Right ventricle myocardium inferior (tissue), 1 donor: ENCODE data around the gene MYRIP. TPM values are rescaled to one million over a fixed set of nuclear protein-coding genes. Genes with fewer than 3 reads are reported as not detected.

Source experiments
- ATAC-seq: fragments of 200-7000 bp; cut with Tn5 transposase; one replicate; pipeline ENCODE4 v1.9.1; 2020; ENCODE audit warnings: mild to moderate bottlenecking, moderate library complexity
- DNase-seq: peaks from one replicate; pipeline ENCODE4 v3.0.0; 2021; ENCODE audit errors: missing footprints
- intact Hi-C: fragments of 100-400 bp; cut with DNase I; formaldehyde crosslinking; loops from one replicate; pipeline ENCODE4 v1.11.0; 2022
- total RNA-seq: library from RNA; stranded (reverse); fragmentation: NEBNext Ultra II Directional; extraction: Animal tissue kit (Norgen Biotek cat#: 25700); gene quantifications from one replicate; pipeline ENCODE4 v1.2.1, GENCODE V29; 2021
- donor health status: DM: no; HTN: yes; CAD: no; lungs with severe emphysema.

Gene MYRIP
- total RNA-seq, 1 donor from 2014 or later, result 2.1 TPM

- no peak for ATAC-seq
- intact Hi-C loops, result no loop called here
- no peak for DNase-seq
Measured at GRCh38 chr3:40228792-40229350, 419.5 kb downstream of the MYRIP start.

GRCh38 chr3:40229386-40229785 is 420.0 kb downstream of the MYRIP start:
- ATAC-seq (no peak), DNase-seq (no peak)
- intact Hi-C loops, result no loop called here

- no peak for ATAC-seq
- no peak for DNase-seq
- intact Hi-C loops, result no loop called here
Measured at GRCh38 chr3:40229963-40230362, 420.6 kb downstream of the MYRIP start.

- intact Hi-C loops, result no loop called here
- no peak for ATAC-seq
- DNase-seq, result no peak
Measured at GRCh38 chr3:40230382-40230781, 421.0 kb downstream of the MYRIP start.

- DNase-seq (no peak), ATAC-seq (no peak)
- intact Hi-C loops, result no loop called here
Measured at GRCh38 chr3:40232626-40233025, 423.2 kb downstream of the MYRIP start.

- intact Hi-C loops, result no loop called here
- no peak for DNase-seq
- ATAC-seq, result no peak
Measured at GRCh38 chr3:40237159-40237558, 427.8 kb downstream of the MYRIP start.

GRCh38 chr3:40237889-40238571 is 428.6 kb downstream of the MYRIP start:
- ATAC-seq, result peak; percentile 90
- DNase-seq, result no peak
- intact Hi-C loops, result no loop called here

GRCh38 chr3:40240921-40241320 is 431.5 kb downstream of the MYRIP start:
- DNase-seq (no peak), ATAC-seq (no peak)

GRCh38 chr3:40242216-40242615 is 432.8 kb downstream of the MYRIP start:
- intact Hi-C loops, result no loop called here
- DNase-seq (no peak), ATAC-seq (no peak)

More at GRCh38 chr3:40240921-40241320, 431.5 kb downstream of the MYRIP start:
- intact Hi-C loops, result no loop called here

GRCh38 chr3:40242638-40243037 is 433.2 kb downstream of the MYRIP start:
- intact Hi-C loops, result no loop called here
- DNase-seq (no peak), ATAC-seq (no peak)

- no peak for ATAC-seq
- intact Hi-C loops, result no loop called here
- no peak for DNase-seq
Measured at GRCh38 chr3:40243056-40243455, 433.6 kb downstream of the MYRIP start.

GRCh38 chr3:40247714-40248454 is 438.5 kb downstream of the MYRIP start:
- intact Hi-C loops, result loop anchor here (5.0 kb wide), 2 partner anchors 44 to 59 kb away; partner anchors contain the start of gene EIF1B
- no peak for DNase-seq
- no peak for ATAC-seq

- intact Hi-C loops, result loop anchor here (5.0 kb wide), 2 partner anchors 44 to 59 kb away; partner anchors contain the start of gene EIF1B
- no peak for ATAC-seq
- DNase-seq, result no peak
Measured at GRCh38 chr3:40248591-40248990, 439.2 kb downstream of the MYRIP start.

- ATAC-seq, result peak; percentile 87
- intact Hi-C loops, result loop anchor here (5.0 kb wide), 2 partner anchors 43 to 58 kb away; partner anchors contain the start of gene EIF1B
Measured at GRCh38 chr3:40249168-40249567, 439.8 kb downstream of the MYRIP start.

GRCh38 chr3:40254491-40254890 is 445.1 kb downstream of the MYRIP start:
- DNase-seq (no peak), ATAC-seq (no peak)
- intact Hi-C loops, result no loop called here

More at GRCh38 chr3:40249168-40249567, 439.8 kb downstream of the MYRIP start:
- DNase-seq, result no peak

GRCh38 chr3:40254891-40255290 is 445.5 kb downstream of the MYRIP start:
- intact Hi-C loops, result no loop called here
- ATAC-seq (no peak), DNase-seq (no peak)

- ATAC-seq, result no peak
- intact Hi-C loops, result no loop called here
- DNase-seq, result no peak
Measured at GRCh38 chr3:40255532-40255931, 446.1 kb downstream of the MYRIP start.

GRCh38 chr3:40258064-40258463 is 448.7 kb downstream of the MYRIP start:
- no peak for DNase-seq
- no peak for ATAC-seq
- intact Hi-C loops, result no loop called here

GRCh38 chr3:40258555-40258954 is 449.1 kb downstream of the MYRIP start:
- intact Hi-C loops, result no loop called here
- ATAC-seq (no peak), DNase-seq (no peak)

- no peak for DNase-seq
- ATAC-seq, result no peak
- intact Hi-C loops, result no loop called here
Measured at GRCh38 chr3:40262331-40262730, 452.9 kb downstream of the MYRIP start.
